H1 (cell line): ENCODE measurements around the gene LMNTD1.

Source experiments
- BRCA1 ChIP-seq: IDR thresholded peaks from 2 replicates; pipeline ENCODE4 v1.6.1; 2012; ENCODE audit warnings: low read depth, low read length, improper control_type of control experiment
- CEBPB ChIP-seq: IDR thresholded peaks from 2 replicates; pipeline ENCODE4 v1.6.1; 2012; ENCODE audit warnings: low read depth, low read length
- CTCF ChIP-seq, 3 experiments: IDR thresholded peaks; 1 replicate in 2 of 3; 2 replicates in 1 of 3; pipeline versions ENCODE4 v1.5.1 to v1.6.1; 2011; ENCODE audit warnings: low read length in 3 of 3, mild to moderate bottlenecking in 3 of 3, inconsistent platforms in 2 of 3, low read depth in 1 of 3, moderate library complexity in 1 of 3; ENCODE audit not compliant: insufficient read depth in 1 of 3; ENCODE audit errors: control extremely low read depth in 1 of 3
- EZH2 ChIP-seq: fragments of 200-600 bp; sonication (generic); IDR thresholded peaks from 2 replicates; pipeline ENCODE4 v1.7.1; 2012; ENCODE audit warnings: low read depth, mild to moderate bottlenecking, moderate library complexity, low read length, inconsistent platforms; ENCODE audit not compliant: severe bottlenecking
- HDAC6 ChIP-seq: IDR thresholded peaks from one replicate; pipeline ENCODE4 v1.7.1; 2012; ENCODE audit warnings: low read depth, mild to moderate bottlenecking, inconsistent platforms, low read length, moderate library complexity
- KDM1A ChIP-seq: fragments of 200-600, 300-600 bp; sonication (generic); IDR thresholded peaks from 2 replicates; pipeline ENCODE4 v1.7.1; 2016; ENCODE audit warnings: mild to moderate bottlenecking, low read length, borderline replicate concordance
- POLR2A ChIP-seq, 2 experiments: IDR thresholded peaks; 1 replicate in 1 of 2; 2 replicates in 1 of 2; pipeline ENCODE4 v1.6.1; 2011; ENCODE audit warnings: low read depth in 2 of 2, low read length in 2 of 2, mild to moderate bottlenecking in 2 of 2; ENCODE audit errors: control extremely low read depth in 1 of 2
- RFX5 ChIP-seq: IDR thresholded peaks from 2 replicates; pipeline ENCODE4 v1.6.1; 2011; ENCODE audit warnings: low read depth, low read length, improper control_type of control experiment, borderline replicate concordance
- SIN3A ChIP-seq, 2 experiments: IDR thresholded peaks in 1 of 2; conservative IDR thresholded peaks in 1 of 2; 2 replicates each; pipeline ENCODE4 v1.6.1; 2011 to 2012; ENCODE audit warnings: low read length in 2 of 2, improper control_type of control experiment in 1 of 2, low read depth in 1 of 2, mild to moderate bottlenecking in 1 of 2
- TCF12 ChIP-seq: IDR thresholded peaks from 2 replicates; pipeline ENCODE4 v1.6.1; 2011; ENCODE audit warnings: low read depth, mild to moderate bottlenecking, low read length
- YY1 ChIP-seq: IDR thresholded peaks from 2 replicates; pipeline ENCODE4 v1.6.1; 2011; ENCODE audit warnings: low read depth, mild to moderate bottlenecking, low read length
- TF ChIP-seq, protein P1 (sequence below): IDR thresholded peaks from 2 replicates; pipeline ENCODE4 v1.6.1; 2011; ENCODE audit warnings: low read length, improper control_type of control experiment

- TF ChIP-seq POLR2A (IDR thresholded peaks at IDR 0.05; ENCODE audit: control extremely low read depth in 1 of 2, low read depth in 2 of 2, low read length in 2 of 2): no peak
- TF ChIP-seq CEBPB: no peak
- no peak for TF ChIP-seq HDAC6
- TF ChIP-seq BRCA1: no peak
- TF ChIP-seq CTCF (IDR thresholded peaks at IDR 0.05; ENCODE audit: control extremely low read depth in 1 of 3, insufficient read depth in 1 of 3, low read depth in 1 of 3, low read length in 3 of 3): no peak
- no peak for TF ChIP-seq SIN3A (conservative IDR thresholded peaks at IDR 0.05 in 1 of 2, IDR thresholded peaks at IDR 0.05 in 1 of 2; ENCODE audit: low read depth in 1 of 2, low read length in 2 of 2)
- TF ChIP-seq YY1: no peak
- TF ChIP-seq EZH2: no peak
- TF ChIP-seq RFX5: no peak
- TF ChIP-seq, protein P1, sequence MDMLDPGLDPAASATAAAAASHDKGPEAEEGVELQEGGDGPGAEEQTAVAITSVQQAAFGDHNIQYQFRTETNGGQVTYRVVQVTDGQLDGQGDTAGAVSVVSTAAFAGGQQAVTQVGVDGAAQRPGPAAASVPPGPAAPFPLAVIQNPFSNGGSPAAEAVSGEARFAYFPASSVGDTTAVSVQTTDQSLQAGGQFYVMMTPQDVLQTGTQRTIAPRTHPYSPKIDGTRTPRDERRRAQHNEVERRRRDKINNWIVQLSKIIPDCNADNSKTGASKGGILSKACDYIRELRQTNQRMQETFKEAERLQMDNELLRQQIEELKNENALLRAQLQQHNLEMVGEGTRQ: no peak
- no peak for TF ChIP-seq KDM1A
- TF ChIP-seq TCF12: no peak
Observed at GRCh38 chr12:25518512-25518911, 34.6 kb downstream of the LMNTD1 start.
